NCI-H460 (cell line): ENCODE data around the gene RPAP2. TPM values are rescaled to one million over a fixed set of nuclear protein-coding genes. Genes with fewer than 3 reads are reported as not detected.
A peak's percentile ranks its signal among the peaks of the same experiment; 100 is the strongest.
"Not testable (repeated sequence)": the region's sequence is repeated elsewhere in the genome, so short reads cannot be mapped to it uniquely, and the experiment has no call there.

Experiments used
- DNase-seq: peaks from one replicate; pipeline ENCODE4 v3.0.0-alpha.2; 2016; ENCODE audit warnings: low read depth; ENCODE audit errors: extremely low read depth
- total RNA-seq: library from RNA; depleted of rRNA; stranded (reverse); fragments of >200 nt; shearing (Covaris generic); gene quantifications from 2 replicates; pipeline ENCODE4 v1.2.3, GENCODE V29; 2014

The RPAP2 gene
- total RNA-seq, 1 experiment from 2014 or later: 31.0 TPM

DNA sequence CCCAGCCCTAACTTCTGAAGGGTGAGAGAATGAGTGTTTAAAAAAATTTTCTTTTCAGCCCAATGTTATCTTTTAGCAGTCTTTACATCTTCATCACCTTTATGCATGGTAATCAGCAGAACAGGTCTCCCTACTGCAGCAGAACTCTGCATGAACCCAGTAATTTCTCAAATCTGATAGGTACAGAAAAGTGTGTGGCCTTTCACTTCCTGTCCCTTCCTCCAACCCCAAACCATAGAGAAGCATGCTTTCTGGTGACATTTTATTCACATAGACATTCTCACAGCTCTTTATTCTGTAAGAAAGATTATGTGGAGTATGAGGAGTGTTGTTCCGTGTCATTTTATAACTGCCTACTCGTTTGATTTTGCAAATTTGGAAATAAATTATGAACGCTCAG, 68.6 kb downstream of the RPAP2 start:
- no peak for DNase-seq

DNA sequence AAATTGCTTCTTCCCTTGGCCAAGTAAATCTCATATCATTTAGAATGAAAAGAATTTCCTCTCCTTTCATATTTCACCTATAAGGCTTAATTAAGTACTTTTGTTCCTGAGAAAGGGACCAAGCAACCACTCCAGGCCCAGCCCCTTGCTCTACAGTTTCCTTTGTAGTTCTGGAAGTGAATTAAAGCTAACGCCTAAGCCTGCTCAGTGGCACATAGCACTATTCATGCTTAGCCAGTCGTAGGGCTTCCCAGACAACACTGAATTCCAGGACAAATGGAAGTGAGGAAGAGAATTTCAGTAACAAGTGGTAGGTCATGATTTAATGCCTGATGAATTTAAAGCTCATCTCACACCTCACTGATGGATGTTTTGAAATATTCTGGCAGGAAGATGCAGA, 73.3 kb downstream of the RPAP2 start:
- peak; percentile 5 for DNase-seq

DNA sequence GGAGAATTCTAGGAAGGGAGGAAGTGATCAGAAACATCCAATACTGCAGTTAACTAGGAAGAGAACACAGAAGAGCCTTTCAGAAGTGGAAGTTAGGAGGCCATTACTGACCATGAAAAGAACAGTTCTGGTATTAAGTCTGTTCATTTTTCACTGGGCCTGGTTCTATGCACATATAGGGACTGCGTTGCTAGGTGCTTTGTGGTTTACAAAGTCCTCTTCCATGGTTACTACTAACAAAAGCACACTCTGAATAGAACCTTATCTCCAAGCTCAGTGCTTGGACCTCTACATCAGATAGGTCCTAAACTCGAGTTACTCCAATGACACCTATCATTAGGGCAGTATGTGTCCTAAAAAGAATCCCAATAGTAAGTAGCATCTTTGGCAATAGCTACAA, 75.4 kb downstream of the RPAP2 start:
- DNase-seq: no peak

DNA sequence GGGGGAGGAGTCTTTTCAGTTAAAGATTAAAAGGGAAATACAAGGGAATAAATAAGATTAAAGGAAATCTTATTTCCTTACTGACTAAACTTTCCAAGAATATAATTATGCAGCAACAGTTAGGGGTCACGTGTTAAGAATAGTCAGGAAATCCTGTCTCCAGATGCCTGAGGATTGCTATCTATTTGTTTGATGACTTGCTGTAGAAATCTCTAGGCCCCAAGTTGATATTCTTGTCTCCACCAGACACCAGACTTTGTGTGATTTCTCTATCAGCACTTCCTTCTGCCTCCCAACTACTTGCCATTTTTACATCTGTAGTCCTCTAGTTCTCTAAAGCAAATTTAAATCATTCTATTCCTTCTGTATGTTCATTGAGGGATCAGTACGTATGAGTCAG, 77.5 kb downstream of the RPAP2 start:
- DNase-seq: no peak

DNA sequence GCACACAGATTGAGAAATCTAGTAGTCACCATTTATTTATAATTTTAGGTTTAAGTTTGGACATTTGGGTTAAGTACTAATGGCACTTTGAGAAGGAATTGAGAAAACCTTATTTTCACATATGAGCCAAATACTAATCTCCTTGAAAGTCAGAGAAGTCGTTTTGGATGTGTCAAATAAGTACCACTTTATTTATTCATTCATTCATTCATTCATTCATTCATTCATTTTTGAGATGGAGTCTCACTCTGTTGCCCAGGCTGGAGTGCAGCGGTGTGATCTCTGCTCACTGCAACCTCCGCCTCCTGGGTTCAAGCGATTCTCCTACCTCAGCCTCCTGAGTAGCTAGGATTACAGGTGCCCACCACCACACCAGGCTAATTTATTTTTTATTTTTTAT, 79.1 kb downstream of the RPAP2 start:
- DNase-seq: not testable (repeated sequence)

DNA sequence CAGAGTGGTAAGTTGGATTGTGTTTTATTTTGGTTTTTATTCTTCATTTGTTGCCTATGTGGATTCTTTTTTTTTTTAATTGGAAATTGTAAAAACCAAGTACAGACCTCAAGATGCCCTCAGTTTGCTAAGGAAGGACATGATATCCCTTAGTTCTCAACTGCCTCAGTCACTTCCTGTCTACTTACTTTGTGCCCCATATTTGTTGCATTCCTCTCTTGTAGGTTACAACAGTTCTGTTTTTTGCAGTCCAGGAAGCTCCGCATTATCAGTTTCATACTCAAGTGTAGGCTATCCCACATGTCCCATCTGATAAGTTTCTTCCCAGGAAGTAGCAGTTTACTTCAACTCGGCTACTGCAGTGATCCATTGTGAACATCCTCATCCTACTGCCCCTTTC, 82.0 kb downstream of the RPAP2 start:
- DNase-seq: no peak

DNA sequence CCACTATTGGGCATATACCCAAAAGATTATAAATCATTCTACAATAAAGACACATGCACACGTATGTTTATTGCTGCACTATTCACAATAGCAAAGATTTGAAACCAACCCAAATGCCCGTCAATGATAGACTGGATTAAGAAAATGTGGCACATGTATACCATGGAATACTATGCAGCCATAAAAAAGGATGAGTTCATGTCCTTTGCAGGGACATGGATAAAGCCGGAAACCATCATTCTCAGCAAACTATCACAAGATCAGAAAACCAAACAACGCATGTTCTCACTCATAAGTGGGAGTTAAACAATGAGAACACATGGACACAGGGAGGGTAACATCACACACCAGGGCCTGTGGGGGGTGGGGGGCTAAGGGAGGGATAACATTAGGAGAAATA, 95.1 kb downstream of the RPAP2 start:
- not testable (repeated sequence) for DNase-seq

DNA sequence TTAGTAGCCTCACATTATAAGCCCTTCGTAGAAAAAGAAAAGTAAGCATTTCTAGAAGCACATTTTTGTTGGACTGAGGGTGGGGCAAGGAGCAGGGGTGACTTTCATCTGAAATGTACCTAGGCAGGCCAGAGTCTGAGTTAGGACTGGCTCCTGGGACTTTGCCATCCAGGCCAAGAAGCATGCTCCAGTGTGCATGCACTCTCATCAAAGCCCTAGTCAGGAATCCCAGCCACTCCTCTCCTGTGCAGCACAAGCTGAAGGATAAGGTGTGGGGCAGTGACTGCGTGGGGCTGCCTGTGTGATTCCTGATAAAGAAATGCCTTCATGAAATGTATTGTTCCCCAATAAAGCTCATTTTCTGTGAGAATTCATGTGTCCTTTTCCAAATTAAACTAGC, 99.7 kb downstream of the RPAP2 start:
- DNase-seq: no peak

DNA sequence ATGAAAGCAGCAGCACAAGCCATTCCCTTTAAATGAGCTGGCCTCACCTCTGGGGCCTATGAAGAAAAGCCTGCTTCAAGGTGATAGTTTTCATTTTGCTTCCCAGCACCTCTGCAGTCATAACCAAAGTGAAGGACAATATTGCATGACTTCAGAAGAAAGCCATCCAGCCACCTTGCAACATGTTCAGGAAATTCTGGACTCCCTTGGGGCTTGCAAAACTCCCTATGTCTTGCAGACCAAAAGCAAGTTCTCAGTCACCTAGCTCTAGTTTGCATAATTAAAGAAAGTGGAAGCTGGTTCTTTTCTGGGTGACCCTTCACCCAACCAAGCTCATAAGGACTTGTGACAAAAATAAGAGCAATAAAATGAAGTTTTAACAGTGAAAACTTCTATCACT, 100.2 kb downstream of the RPAP2 start:
- DNase-seq: no peak

DNA sequence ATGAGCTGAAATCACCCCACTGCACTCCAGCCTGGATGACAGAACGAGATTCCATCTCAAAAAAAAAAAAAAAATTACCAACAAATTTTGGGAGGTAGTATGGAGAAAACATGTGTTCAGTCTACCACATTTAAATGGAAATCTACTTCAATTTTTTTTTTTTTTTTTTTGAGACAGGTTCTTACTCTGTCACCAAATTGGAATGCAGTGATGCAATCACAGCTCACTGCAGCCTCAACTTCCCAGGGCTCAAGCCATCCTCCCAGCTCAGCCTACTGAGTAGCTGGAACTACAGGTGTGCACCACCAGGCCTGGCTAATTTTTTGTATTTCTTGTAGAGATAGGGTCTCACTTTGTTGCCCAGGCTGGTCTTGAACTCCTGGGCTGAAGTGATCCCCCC, 105.8 kb downstream of the RPAP2 start:
- DNase-seq: no peak

DNA sequence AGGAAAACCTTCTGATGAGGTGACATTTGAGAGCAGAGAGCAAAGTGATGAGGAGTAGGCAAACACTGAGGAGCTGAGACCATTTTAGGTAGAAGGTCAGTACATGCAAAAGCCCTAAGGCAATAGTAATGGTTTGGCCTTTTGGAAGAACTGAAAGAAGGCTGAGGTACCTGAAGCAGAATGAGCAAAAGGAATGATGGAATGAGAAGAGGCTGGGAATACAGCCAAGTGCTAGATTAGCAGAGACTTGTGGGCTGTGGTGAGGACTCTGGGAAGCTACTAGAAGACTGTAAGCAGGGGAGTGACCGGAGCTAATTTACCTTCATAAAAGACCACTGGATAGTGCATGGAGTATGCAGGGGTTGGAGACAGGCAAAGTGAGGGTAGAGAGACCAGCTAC, 110.0 kb downstream of the RPAP2 start:
- no peak for DNase-seq

DNA sequence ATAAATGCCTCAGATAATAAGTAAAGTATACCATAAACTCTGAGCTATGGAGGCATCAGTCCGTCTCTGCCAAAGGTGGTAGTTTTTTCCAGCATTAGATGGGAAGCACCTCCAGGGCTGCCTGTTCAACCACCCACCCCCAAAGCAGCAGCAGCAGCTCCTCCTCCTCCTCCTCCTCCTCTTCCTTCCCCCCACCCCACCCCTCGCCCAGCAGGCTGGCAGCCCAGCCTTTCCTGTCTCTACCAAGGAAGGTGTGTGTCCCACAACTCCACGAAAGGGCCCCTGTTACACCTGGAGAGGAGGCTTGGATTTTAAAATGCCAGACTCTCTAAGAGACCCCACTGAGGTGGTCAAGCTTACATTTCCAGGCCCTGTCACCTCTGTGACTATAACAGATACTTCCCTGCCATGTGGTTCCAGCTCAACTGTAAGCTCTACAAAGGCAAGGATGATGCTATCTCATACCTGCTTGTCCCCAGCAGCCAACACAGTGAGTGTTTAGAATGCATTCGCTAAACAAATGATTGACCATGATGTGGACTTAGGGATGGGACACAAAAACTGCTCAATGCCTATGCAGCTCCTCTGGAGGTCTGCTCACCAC, 111.2 kb downstream of the RPAP2 start:
- DNase-seq: no peak

DNA sequence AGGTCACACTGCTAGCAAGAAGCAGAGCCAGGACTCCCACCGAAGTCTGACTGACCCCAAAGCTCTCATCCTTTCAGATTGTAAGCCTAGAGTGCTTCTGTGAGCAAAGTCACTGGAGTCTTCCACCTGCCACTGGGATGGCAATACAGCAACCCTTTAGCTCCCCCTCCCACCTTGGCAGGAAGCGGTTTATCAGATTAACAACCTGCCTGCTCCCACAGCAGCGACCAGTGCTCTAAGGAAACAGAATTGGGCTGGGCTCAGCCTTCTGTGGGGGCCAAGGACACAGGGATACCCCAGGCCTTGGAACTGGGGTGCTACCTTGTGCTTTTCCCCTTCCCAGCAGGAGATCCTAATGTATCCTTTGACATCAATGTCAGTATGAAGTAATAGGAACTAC, 111.8 kb downstream of the RPAP2 start:
- no peak for DNase-seq

DNA sequence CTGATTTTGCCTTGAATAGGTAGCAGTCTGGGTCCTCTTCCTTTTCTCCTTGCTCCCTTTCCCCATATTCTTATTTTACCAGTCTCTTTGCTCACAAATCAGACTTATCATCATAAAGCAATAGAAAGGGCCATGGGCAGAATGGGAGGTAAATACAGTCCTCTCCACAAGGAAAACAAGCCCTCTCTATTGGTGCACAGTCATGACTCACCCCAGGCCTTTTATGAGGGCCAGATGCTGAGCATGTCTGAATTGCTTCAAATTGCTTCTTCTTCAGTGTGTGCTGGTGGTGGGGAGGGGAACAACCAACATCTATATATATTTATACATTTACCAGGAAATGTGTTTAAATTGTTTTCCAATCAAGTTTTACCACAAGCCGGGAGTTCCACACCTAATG, 112.7 kb downstream of the RPAP2 start:
- DNase-seq: no peak

DNA sequence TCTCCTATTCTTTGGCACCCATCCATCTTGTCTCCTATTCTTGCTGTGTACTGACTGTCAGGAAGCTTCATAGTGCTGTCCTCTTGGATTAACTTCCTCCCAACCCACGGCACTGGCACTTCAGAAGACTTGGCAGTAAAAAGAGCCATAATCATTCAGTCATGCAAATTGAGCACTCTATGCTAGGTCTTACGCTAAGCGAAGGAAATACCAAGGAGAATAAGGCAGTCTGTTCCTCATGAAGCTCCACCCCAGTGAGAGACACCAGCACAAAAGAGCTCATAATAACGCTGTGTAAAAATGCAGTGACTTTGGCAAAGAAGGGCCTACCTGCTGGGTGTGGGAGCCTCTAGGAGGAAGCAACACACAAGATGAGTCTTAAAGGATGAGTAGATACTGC, 120.8 kb downstream of the RPAP2 start:
- no peak for DNase-seq

DNA sequence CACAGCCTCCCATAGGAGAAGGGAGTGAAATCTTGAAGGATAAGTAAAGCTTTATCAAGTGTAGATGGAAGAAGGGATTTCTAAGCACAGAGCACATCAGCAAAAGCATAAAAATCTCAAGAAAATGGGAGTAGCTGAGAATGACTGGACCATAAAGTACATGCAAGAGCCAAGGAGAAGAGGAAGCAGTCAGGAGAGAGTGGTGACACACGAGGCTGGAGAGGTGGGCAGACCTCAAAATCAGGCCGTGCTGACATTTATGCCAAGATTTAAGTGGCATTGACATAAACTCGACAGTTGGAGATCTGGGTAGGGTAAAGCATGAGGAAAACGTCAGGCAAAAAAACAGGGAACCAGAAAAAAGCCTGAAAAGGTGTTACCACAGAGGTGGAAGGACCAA, 125.5 kb downstream of the RPAP2 start:
- DNase-seq: no peak

DNA sequence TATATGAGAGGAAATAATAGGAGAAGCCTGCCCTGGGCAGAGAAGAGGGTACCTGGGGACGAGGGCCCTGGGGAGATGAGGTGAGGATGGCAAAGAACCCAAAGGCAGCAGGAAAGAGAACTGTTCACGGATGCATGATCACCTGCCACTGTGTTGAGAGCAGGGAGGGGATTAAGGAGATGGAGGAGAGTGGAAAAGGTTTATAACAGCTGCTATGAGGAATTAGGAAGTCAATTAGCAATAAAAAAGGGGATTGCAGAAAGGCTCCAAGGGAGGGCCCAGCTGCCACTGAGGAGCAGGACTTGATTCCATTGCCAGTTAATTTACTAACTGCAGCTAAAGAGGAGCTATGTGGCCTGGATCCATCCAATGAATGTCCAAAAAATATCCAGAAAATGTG, 126.8 kb downstream of the RPAP2 start:
- DNase-seq: no peak

DNA sequence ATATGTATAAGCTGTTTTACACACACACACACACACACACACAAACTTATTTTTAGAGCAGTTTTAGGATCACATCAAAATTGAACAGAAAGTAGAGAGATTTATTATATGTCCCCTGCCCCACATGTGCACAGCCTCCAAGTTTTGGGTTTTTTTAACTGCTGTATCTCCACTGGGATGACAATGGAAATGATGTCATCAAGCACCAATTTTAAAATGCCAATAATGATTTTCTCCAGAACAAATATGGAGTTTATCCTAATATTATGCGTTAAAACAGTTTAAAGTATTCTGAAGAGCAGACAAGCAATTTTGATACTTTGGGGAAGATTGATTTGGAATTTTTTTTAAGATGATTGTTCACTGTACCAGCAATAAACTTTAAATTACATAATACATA, 131.2 kb downstream of the RPAP2 start:
- no peak for DNase-seq

DNA sequence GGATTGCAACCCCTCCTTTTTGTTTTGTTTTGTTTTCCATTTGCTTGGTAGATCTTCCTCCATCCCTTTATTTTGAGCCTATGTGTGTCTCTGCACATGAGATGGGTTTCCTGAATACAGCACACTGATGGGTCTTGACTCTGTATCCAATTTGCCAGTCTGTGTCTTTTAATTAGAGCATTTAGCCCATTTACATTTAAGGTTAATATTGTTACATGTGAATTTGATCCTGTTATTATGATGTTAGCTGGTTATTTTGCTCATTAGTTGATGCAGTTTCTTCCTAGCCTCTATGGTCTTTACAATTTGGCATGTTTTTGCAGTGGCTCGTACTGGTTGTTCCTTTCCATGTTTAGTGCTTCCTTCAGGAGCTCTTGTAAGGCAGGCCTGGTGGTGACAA, 135.7 kb downstream of the RPAP2 start:
- DNase-seq: not testable (repeated sequence)

DNA sequence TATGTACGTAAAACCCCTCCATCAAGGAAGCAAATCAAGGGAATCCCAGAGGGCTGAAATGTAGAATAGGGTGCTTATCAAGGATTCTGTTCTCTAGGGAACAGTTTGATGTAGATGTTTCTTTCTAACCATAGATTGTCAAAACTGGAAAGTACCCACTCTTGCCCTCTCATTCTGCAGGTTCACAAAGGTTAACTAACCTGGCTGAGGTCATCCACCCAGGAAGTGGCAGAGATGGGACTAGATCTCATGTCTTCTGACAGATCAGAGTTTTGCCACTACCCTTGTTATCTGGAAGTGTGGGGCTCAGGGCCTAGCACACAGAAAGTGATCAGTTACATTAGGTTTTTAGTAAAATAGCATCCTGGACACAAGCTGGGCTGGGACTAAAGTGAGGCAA, 140.4 kb downstream of the RPAP2 start:
- DNase-seq: no peak

DNA sequence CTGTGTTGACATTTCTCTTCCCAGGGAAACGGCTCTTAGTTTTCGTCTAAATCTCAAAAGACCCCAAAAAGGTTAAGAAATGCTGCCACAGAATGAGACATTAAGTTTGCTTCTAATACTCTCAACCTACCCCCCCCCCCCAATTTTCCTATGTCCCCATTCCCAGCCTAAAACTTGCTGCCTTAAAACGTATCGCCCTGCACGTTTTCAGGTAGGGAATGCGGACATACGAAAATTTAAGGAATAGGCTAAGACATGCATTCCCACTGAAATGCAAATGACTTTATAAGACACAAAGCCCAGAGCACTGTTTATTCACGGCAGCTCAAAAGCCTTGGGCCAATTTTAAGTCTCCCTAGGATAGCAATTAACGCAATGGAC, 142.4 kb downstream of the RPAP2 start:
- DNase-seq: no peak

DNA sequence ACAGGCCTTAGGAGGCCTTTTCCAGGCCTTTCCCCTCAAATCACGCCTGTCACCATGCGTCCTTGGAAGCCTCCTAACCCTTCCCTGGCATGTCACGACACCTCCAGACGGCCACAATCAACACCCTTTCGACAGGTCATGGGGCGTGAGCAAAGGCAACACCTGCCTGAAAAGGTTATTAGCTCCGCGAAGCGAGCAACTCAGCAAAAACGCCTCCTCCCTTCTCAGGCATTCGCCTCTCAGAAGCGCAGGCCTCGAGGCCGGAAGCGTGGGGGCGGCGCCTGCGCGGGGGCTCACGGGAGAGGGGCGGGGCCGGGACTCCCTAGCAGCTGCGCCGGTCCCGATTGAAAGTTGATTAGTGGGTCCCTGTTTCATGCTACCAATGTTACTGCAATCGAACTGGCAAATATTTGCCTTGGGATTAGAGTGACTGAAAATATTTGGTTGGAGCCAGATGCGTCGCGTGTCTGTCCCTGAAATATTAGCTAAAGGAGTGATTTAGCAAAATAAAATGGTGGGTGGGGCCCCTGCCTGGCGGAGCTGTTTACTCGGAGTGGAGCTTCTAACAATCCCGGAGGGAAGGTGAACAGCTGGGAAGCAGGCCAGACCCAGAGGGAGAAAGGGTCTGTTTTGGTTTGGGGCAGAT, 143.0 kb downstream of the RPAP2 start:
- DNase-seq: peak; percentile 40

DNA sequence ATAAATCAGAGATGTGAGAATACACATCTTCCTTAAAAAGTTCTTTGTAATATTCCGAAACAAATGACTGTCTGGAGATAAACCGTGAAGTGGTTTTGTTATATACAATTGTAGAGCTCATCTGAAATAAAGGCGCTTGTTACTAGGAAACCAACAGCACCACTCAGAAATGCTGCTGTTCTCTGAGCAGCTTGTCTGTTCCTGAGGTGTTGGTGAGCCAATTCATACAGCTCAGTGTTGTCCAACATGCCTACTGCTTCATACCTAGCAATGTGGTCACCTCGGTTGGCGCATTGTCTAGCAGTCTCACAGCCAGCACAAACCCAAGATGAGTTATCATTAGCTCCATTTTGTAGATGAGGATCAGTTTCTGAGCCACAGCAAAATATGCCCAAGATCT, 143.5 kb downstream of the RPAP2 start:
- DNase-seq: no peak
